GM04503 (cell line): ENCODE data around the gene CABYR.
"Not testable (repeated sequence)": the region's sequence is repeated elsewhere in the genome, so short reads cannot be mapped to it uniquely, and the experiment has no call there.

Source experiments
- DNase-seq: peaks from one replicate; pipeline ENCODE4 v3.0.0-alpha.2; 2012; ENCODE audit warnings: low read depth

Gene CABYR

GRCh38 chr18:24128700-24129099 is 10.2 kb upstream of the CABYR start:
- no peak for DNase-seq

DNA sequence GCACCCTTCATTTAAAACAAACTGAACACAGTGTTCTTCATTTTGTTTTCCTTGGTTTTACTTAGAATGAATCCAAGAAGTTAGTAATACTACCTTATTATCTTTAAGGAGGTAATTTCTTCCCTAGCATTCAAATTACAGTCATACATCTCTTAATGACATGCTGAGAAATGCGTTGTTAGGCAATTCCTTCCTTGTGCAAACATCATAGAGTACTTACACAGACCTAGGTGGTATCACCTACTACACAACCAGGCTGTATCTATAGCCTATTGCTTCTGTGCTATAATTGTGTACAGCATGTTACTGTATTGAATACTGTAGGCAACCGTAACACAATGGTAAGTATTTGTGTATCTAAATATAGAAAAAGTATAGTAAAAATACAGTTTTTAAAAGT is 8.4 kb upstream of the CABYR start:
- DNase-seq, result no peak

- DNase-seq, result no peak
These were observed 1.9 kb upstream of the CABYR start for GRCh38 chr18:24136967-24137373.

GRCh38 chr18:24138409-24138788 is 463 bp upstream of the CABYR start:
- DNase-seq, result no peak

GRCh38 chr18:24140697-24141096 is 1.8 kb downstream of the CABYR start:
- DNase-seq, result no peak

DNA sequence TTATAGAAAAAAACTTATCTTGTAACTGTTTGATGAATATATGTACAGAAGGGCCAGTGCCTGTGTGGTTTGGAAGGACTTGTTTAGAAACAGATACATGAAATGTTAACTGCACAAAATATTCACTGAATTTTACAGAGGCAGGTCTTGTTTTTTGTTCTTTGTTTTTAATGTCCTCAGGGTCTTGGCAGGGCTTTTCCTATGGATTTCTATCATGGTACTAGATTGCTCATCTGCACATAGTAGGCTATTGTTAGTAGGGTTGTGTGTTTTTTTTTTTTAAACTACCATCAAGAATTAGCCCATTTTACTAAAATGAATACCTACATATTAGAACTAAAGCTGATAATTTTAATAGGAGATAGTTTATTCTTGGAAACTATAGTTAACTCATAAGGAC is 3.5 kb downstream of the CABYR start:
- no peak for DNase-seq

GRCh38 chr18:24149591-24149990 is 10.7 kb downstream of the CABYR start:
- not testable (repeated sequence) for DNase-seq

GRCh38 chr18:24153397-24153796 is 14.5 kb downstream of the CABYR start:
- no peak for DNase-seq

DNA sequence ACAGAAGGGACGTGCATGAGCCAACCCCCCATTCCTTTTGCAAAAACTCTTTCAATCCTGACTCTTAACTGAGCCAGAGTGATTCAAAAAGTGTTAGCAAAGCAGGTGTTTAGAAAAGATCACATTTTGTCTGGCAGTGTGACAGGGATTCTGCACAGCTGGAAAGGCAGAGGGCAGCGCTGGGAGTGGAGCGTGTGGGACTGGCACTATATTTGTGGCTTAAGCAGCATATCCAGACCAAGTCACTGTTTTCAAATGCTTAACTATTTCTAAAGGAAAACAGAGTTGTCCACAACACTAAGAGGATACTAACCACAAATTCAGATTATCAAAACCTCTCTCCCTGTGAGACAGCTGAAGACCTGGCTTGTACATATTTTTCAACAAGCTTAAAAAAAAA is 19.0 kb downstream of the CABYR start:
- no peak for DNase-seq

DNA sequence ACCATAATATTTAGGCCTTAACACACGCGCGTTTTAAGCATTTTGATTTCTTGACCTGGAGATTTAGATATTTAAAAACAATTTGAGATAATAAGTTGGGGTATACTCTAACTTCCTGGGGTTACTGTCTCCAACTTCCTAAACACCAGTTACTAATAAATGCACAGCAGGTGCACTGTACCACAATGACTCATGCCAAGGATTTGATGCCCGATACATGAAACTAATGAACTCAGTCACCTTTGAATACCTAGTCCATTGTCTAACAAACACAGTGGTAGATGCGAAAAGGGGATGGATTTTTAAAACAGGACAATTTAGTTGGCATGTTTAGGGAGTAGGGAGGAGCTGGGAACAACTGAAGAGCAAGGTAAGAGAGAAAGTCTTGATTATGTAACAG is 21.2 kb downstream of the CABYR start:
- DNase-seq, result no peak

- no peak for DNase-seq
These were observed 22.4 kb downstream of the CABYR start for GRCh38 chr18:24161304-24161703.

DNA sequence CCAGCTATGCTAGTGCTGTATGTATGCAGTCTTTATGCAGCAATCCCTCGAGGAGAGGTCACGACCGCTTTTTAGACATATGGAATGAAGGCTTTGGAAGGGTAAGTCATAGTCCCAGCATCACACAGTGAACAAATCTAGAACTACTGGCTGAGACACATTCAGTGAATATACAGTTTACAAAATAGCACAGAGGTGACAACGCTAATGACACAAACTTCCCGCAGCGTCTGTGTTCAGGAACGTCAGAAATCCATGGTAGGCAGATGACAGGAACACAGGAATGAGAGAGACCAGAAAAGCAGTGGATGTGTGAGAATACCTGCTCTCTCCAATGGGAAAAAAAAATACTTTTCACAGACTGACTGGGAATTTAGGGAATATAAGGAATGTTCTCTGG is 29.6 kb downstream of the CABYR start:
- DNase-seq, result no peak

GRCh38 chr18:24170360-24170759 is 31.5 kb downstream of the CABYR start:
- DNase-seq, result no peak

- no peak for DNase-seq
These were observed 35.1 kb downstream of the CABYR start for GRCh38 chr18:24173997-24174396.

DNA sequence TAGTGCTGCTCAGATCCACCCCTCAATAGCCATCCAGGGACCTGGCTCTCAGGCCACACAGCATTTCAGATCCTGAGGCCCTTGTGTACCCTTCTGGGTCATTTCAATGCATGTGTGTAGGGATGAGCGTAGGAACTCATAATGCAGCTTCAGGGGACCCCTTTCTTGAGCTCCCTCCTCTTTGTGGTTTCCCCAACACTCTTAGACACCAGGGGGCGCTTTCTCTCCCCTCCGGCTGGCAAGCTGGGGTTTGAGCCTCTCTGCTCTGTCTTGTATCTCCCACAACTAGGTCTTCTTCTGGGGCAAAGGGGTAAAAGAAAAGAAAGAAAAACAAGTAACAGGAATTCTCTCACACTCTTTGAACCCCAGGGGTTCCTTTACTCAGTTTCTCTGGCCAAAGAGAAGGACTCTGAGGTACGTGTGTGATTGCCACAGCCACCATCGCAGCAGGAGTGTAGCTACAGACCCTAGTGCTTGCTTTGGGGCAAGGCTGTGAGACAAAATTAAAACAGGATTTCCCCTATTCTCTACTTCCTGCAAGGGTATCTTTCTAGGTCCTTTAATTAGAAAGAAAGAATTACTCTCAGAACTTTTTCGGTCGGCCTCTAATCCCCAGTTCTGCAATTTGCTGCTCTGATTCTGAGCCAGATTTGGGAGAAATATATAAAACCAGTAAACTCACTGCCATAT is 38.0 kb downstream of the CABYR start:
- DNase-seq, result no peak

- no peak for DNase-seq
These were observed 38.8 kb downstream of the CABYR start for GRCh38 chr18:24177499-24178133.

DNA sequence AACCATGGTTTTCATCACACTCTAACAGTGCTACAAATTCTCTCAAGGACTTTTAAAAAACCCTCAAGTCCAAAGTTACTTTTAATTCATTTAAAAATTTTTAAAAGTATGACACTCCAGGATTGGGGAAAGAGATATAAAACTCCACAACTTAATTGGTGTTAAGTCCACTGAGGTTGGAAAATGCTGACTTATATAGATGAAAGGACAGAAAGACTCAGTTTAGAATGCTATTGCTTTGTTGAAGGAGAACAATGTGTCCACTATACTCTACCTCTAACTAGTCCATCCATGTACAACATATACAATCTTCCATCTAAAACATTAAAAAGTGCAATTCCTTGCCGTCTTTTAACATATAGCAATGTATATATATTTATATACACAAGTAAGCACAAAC is 41.2 kb downstream of the CABYR start:
- no peak for DNase-seq

GRCh38 chr18:24181806-24182205 is 42.9 kb downstream of the CABYR start:
- no peak for DNase-seq

DNA sequence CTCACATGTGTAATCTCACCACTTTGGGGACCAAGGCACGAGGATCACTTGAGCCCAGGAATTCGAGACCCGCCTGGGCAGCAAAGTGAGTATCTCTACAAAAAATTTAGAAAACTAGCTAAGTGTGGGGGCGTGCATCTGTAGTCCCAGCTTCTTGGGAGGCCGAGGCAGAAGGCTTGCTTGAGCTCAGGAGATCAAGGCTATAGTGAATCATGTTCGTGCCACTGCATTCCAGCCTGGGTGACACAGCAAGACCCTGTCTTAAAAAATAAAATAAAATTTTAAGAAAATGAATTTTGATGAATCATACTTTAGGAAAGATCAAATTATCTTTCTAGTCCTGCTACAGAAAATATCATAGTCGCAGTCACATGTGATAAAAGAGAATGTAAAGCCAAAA is 46.9 kb downstream of the CABYR start:
- DNase-seq, result no peak

- no peak for DNase-seq
These were observed 48.2 kb downstream of the CABYR start for GRCh38 chr18:24187049-24187448.

GRCh38 chr18:24187689-24188088 is 48.8 kb downstream of the CABYR start:
- DNase-seq, result no peak

DNA sequence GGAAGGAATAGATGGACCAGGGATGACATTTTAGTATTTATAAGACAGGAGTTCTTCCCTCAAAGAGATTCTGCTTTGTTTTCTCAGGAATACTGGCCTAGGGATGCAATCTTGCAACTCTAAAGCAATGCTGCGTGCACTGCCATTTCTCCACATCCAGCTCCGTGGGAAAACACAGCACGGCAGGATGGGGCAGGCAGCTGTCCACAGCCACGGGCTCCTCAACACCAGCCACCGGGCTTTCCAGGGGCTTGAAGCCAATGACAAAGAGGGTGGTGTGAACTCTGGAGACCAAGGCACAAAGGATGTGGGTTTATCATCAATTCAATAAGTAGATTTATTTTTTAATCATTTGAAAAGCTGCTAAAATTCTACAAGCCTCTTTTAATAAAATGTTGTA is 49.3 kb downstream of the CABYR start:
- no peak for DNase-seq

- no peak for DNase-seq
These were observed 50.2 kb downstream of the CABYR start for GRCh38 chr18:24189007-24189528.
